ENCODE data around the gene PAX8.

PAX8 gene

DNA sequence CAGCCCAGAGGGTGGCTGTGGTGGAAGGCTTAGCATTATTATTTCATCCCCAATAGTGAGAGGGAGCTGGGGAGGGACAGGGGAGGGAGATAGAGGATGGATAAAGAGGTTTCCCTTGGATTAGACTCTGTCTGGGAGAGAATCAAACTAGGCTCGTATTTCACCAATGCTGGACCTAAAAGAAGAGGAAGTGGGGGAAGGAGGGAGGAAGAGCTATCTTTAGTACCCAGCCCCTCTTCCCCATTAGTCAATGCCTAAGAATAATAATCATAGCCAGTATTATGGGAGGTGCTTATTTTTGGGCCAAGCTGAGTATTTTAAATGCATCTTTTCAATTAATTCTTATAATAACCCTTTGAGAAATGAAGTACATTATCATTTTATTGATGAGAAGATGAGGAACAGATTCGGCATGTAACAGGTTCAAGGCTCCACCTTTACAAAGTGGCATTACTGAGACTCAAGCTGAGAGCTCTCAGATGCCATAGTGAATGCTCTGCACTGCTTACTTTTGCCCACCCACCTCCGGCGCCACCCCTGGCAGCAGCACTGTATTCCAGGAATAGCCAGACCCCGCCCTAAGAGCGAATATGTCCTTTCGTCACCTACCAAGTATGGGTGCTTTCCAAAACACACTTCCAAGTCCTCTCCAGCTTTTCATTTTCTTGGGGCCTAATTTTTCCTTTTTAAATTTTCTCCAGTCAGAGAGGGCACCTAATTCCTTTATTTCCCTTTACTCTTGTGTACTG, 21.0 kb downstream of the PAX8 start:
- TF ChIP-seq, protein P1, sequence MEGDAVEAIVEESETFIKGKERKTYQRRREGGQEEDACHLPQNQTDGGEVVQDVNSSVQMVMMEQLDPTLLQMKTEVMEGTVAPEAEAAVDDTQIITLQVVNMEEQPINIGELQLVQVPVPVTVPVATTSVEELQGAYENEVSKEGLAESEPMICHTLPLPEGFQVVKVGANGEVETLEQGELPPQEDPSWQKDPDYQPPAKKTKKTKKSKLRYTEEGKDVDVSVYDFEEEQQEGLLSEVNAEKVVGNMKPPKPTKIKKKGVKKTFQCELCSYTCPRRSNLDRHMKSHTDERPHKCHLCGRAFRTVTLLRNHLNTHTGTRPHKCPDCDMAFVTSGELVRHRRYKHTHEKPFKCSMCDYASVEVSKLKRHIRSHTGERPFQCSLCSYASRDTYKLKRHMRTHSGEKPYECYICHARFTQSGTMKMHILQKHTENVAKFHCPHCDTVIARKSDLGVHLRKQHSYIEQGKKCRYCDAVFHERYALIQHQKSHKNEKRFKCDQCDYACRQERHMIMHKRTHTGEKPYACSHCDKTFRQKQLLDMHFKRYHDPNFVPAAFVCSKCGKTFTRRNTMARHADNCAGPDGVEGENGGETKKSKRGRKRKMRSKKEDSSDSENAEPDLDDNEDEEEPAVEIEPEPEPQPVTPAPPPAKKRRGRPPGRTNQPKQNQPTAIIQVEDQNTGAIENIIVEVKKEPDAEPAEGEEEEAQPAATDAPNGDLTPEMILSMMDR (IDR thresholded peaks at IDR 0.05; ENCODE audit: insufficient read depth, low read depth, low read length, missing control alignments): no peak
- DNase-seq (ENCODE audit: low read depth): no peak
- H3K4me3 ChIP-seq (ENCODE audit: low read length): no peak overlapping the region

DNA sequence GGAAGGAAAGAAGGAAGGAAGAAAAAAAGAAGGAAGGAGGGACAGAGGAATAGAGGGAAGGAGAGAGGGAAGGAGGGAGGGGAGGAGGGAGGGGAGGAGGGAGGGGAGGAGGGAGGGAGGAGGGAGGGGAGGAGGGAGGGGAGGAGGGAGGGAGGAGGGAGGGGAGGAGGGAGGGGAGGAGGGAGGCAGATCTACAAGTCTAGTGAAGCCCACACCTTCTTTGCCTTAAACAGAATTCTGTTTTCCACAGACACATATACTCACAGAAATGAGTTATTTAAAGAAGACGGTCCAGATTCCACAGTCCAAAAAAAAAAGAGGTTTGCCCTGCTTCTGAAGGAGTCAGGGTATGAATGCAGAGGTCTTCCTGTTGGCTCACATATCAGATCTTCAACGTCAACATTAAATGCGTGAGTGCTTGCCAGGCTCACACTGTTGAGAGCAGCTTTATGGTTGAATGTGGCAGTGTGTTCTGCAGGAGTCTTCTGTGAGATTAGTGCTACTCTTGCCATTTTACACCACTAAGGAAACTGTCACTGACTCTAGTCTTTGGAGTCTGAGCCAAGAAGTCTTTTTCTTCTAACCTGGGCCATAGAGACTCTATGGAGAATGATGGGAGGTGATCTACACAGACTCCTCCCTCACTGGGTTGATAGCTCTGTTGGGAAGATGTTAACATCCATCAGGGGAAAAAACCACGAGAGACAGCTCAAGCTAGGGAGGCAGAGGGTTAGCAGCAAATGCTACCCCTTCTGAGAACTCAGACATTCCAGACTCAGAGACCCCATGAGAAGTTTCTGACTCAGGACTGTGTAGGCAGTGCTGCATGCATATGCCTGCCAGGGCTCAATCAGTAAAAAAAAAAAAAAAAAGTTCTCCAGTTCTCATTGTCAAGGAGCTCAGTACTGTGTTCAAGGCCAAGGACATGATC, 23.3 kb downstream of the PAX8 start:
- TF ChIP-seq, protein P1 (IDR thresholded peaks at IDR 0.05; ENCODE audit: insufficient read depth, low read depth, low read length, missing control alignments): no peak

DNA sequence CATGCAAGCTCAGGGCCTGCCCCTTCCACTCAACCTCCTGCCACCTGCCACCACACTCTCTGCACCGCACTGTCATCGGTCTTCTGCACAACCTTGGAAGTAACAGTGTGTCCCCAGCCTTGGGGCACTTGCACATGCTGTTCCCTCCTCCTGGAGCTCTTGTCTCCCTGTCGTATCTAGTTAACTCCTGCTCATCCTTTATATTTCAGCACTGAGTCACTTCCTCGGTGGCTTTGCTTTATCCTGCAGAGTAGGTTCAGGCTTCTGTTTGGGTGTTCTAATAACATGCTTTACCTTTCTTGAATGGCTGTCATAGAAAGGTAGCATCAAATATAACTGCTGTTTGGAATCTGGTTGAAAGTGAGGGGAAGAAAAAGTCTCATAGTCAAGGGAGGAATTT, 25.3 kb downstream of the PAX8 start:
- TF ChIP-seq, protein P1 (IDR thresholded peaks at IDR 0.05; ENCODE audit: insufficient read depth, low read depth, low read length, missing control alignments): no peak
- H3K4me3 ChIP-seq (ENCODE audit: low read length): no peak overlapping the region

More for the DNA sequence above, 23.3 kb downstream of the PAX8 start:
- no peak overlapping the region for H3K4me3 ChIP-seq (ENCODE audit: low read length)
- DNase-seq (ENCODE audit: low read depth): no peak

DNA sequence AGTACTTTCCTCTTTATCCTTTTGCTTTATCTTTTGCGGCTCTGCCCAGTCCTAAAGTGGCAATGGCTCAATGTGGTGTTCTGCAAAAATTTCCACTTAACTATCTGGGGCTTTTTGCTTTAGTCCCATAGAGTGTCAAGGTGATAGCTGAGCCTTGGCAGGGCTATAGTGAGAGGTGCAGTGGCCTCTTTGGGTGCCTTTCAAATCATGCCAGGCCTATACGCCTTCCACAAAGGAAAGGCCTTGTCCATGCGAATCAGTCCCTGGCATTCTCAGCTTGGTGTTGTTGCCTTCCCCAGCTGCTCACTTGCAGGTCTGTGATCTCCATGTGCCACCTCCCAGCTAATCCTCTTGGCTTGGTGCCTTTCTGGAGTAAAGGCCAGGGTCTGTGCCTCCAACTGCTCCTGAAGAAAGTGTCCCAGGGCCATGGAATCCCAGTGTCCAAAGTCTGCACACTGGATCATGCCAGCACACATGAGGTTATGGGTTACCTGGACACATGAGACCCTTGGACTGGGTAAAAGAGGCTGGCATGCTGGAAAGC, 26.6 kb downstream of the PAX8 start:
- H3K4me3 ChIP-seq (ENCODE audit: low read length): no peak overlapping the region
- no peak for DNase-seq (ENCODE audit: low read depth)
- TF ChIP-seq, protein P1 (IDR thresholded peaks at IDR 0.05; ENCODE audit: insufficient read depth, low read depth, low read length, missing control alignments): no peak

More for the DNA sequence above, 25.3 kb downstream of the PAX8 start:
- DNase-seq (ENCODE audit: low read depth): peak; percentile 43

DNA sequence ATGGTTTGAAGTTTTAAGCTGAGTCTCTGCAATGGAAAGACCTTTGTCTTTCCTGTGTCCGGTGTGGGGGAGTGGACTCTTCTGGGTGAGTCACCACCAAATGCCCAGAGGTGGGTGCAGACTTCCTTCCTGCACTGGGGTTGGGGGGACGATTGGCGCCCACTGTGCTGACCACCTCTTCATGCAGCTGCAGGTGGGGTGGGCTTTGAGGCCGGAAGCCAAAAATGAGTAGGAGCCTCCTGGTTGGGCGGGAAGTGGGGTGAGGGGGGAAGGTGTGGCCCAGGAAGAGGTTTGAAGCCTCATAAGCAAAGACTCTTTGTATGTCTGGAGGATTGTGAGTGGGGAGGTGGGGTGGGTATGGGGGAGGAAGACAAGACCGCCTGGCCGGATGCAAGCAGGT, 27.6 kb downstream of the PAX8 start:
- DNase-seq (ENCODE audit: low read depth): no peak
- TF ChIP-seq, protein P1 (IDR thresholded peaks at IDR 0.05; ENCODE audit: insufficient read depth, low read depth, low read length, missing control alignments): no peak
- no peak overlapping the region for H3K4me3 ChIP-seq (ENCODE audit: low read length)

DNA sequence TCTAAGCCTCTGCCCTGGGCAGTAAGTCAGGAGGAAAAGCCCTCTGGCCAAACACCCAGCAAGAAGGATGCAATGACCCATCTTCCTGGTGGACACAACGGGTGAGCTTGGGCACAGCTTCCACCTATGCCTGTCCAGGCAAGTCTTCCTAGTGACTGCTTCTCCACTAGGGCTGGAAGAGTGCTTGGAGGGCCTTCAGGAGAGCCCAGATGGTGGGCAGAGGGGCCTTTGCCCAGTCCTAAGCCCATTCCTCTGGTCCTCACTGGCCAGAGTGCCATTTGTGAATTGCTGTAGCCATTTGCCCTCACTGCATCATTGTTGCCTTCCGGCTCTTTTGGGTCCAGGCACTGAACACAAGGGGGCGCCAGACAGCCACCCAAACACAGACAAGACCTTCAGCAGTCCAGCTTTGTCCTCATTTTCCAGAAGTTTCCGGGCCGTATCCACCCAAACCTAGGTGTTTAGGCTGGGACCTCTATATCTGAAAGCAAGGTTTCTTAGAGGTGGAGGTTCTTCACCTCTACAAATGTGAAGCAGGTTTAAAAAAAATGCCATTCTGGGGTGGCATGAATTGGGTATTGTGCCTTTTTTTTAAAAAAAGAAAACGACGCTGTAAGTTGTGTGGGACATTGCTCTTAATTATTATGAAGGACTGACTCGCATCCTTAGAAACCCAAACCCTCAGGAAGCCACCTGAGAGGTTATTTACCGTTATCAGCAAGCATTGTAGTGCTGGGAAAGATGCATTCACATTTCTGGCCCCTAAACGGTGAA, 29.5 kb downstream of the PAX8 start:
- peak; percentile 84 for DNase-seq (ENCODE audit: low read depth)
- TF ChIP-seq, protein P1 (IDR thresholded peaks at IDR 0.05; ENCODE audit: insufficient read depth, low read depth, low read length, missing control alignments): peak; percentile 95

More for the DNA sequence above, 29.5 kb downstream of the PAX8 start:
- H3K4me3 ChIP-seq (ENCODE audit: low read length): no peak overlapping the region
